ENCODE measurements around the gene LARGE1. TPM values are rescaled to one million over a fixed set of nuclear protein-coding genes. Genes with fewer than 3 reads are reported as not detected.

Gene LARGE1
- total RNA-seq, 1 experiment from 2014 or later, result 1.5 TPM

- ATAC-seq, result no peak
- H3K4me3 ChIP-seq (replicated peaks in 1 of 2; ENCODE audit: low read depth in 1 of 2, low read length in 2 of 2), result no peak overlapping the region
- DNase-seq (ENCODE audit: low read depth, low spot score), result no peak
- no peaks in the 10 kb centered on the region for H3K27me3 ChIP-seq (ENCODE audit: insufficient read depth, low read length)
- RAD21 ChIA-PET (ENCODE audit: low non-redundant PET in 1 of 2, low total read pairs in 2 of 2, uncharacterized antibody in 2 of 2, unreplicated experiment in 2 of 2), result no interaction called here
- no peak overlapping the region for H3K27ac ChIP-seq (ENCODE audit: low read depth, low read length)
- H3K9ac ChIP-seq (ENCODE audit: low read length), result no peak overlapping the region
- no peaks in the 10 kb centered on the region for H3K9me2 ChIP-seq (ENCODE audit: insufficient read depth)
- no peaks in the 10 kb centered on the region for H3K79me2 ChIP-seq (ENCODE audit: insufficient read depth, low read length)
- no peak overlapping the region for H3K4me2 ChIP-seq (ENCODE audit: low read length)
- CTCF ChIA-PET, result no interaction called here
- no peak overlapping the region for H2AFZ ChIP-seq (ENCODE audit: low read depth, low read length, poor library complexity, severe bottlenecking)
- H3K9me3 ChIP-seq (ENCODE audit: control insufficient read depth in 1 of 2, insufficient read depth in 1 of 2, low read depth in 1 of 2, low read length in 2 of 2), result peaks cover 0 to 8% of the 10 kb centered on the region in 2 experiments; a peak in 2 of 4 replicates
- H3K36me3 ChIP-seq (ENCODE audit: control insufficient read depth in 1 of 2, insufficient read depth in 2 of 2, low read length in 2 of 2), result no peaks in the 10 kb centered on the region
- BruUV-seq (replicated peaks), result no TSS peak
- no peaks in the 10 kb centered on the region for H3K4me1 ChIP-seq (ENCODE audit: control insufficient read depth in 1 of 2, insufficient read depth in 2 of 2, low read length in 2 of 2)
- intact Hi-C loops (cut with micrococcal nuclease), result no loop called here
- TF ChIP-seq, protein P1, sequence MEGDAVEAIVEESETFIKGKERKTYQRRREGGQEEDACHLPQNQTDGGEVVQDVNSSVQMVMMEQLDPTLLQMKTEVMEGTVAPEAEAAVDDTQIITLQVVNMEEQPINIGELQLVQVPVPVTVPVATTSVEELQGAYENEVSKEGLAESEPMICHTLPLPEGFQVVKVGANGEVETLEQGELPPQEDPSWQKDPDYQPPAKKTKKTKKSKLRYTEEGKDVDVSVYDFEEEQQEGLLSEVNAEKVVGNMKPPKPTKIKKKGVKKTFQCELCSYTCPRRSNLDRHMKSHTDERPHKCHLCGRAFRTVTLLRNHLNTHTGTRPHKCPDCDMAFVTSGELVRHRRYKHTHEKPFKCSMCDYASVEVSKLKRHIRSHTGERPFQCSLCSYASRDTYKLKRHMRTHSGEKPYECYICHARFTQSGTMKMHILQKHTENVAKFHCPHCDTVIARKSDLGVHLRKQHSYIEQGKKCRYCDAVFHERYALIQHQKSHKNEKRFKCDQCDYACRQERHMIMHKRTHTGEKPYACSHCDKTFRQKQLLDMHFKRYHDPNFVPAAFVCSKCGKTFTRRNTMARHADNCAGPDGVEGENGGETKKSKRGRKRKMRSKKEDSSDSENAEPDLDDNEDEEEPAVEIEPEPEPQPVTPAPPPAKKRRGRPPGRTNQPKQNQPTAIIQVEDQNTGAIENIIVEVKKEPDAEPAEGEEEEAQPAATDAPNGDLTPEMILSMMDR (IDR thresholded peaks at IDR 0.05 in 2 of 3, conservative IDR thresholded peaks at IDR 0.05 in 1 of 3; ENCODE audit: borderline replicate concordance in 1 of 3, insufficient read depth in 1 of 3, low read depth in 2 of 3, low read length in 2 of 3), result no peak
- TF ChIP-seq EGR1 (IDR thresholded peaks at IDR 0.05; ENCODE audit: low read depth) (no peak), POLR2AphosphoS5 (IDR thresholded peaks at IDR 0.05; ENCODE audit: low read depth, low read length) (no peak), CEBPB (IDR thresholded peaks at IDR 0.05; ENCODE audit: low read depth) (no peak), SP1 (IDR thresholded peaks at IDR 0.05; ENCODE audit: low read depth) (no peak), CBX3 (IDR thresholded peaks at IDR 0.05; ENCODE audit: low read depth) (no peak), SRF (IDR thresholded peaks at IDR 0.05; ENCODE audit: low read depth) (no peak), POLR2A (IDR thresholded peaks at IDR 0.05; ENCODE audit: borderline replicate concordance, extremely low read depth, insufficient read depth, insufficient read length) (no peak), RAD21 (IDR thresholded peaks at IDR 0.05; ENCODE audit: low read depth) (no peak), FOSL1 (IDR thresholded peaks at IDR 0.05; ENCODE audit: low read depth) (no peak), JUND (IDR thresholded peaks at IDR 0.05) (no peak), ELF1 (IDR thresholded peaks at IDR 0.05; ENCODE audit: borderline replicate concordance, low read depth) (no peak), SIN3A (IDR thresholded peaks at IDR 0.05; ENCODE audit: low read depth) (no peak)
- H4K20me1 ChIP-seq (ENCODE audit: insufficient read depth), result no peaks in the 10 kb centered on the region
- POLR2A ChIA-PET, result no interaction called here
Measured at GRCh38 chr22:33472462-33473344, 447.6 kb downstream of the LARGE1 start.
